GM06990 (cell line): Measurements from ENCODE around the gene STARD7.

Source experiments
- DNase-seq: peaks from one replicate; pipeline ENCODE4 v3.0.0-alpha.2; 2011; ENCODE audit not compliant: insufficient read length; ENCODE audit errors: extremely low read depth
- H3K27me3 ChIP-seq: replicated peaks from 2 replicates; pipeline ENCODE4 v1.6.0; 2011; ENCODE audit warnings: low read length; ENCODE audit not compliant: control insufficient read depth, insufficient read depth
- H3K36me3 ChIP-seq: 2 replicates; pipeline ENCODE4 v1.5.1; 2011; ENCODE audit warnings: low read length; ENCODE audit not compliant: control insufficient read depth, insufficient read depth
- H3K4me3 ChIP-seq: replicated peaks from 2 replicates; pipeline ENCODE4 v1.5.1; 2011; ENCODE audit warnings: low read depth, mild to moderate bottlenecking, control low read depth, low read length
- TF ChIP-seq, protein P1 (sequence below): IDR thresholded peaks from 2 replicates; pipeline ENCODE4 v1.5.1; 2011; ENCODE audit warnings: low read length, control low read depth, mild to moderate bottlenecking, inconsistent platforms; ENCODE audit not compliant: insufficient read depth, poor library complexity, severe bottlenecking

The STARD7 gene

DNA sequence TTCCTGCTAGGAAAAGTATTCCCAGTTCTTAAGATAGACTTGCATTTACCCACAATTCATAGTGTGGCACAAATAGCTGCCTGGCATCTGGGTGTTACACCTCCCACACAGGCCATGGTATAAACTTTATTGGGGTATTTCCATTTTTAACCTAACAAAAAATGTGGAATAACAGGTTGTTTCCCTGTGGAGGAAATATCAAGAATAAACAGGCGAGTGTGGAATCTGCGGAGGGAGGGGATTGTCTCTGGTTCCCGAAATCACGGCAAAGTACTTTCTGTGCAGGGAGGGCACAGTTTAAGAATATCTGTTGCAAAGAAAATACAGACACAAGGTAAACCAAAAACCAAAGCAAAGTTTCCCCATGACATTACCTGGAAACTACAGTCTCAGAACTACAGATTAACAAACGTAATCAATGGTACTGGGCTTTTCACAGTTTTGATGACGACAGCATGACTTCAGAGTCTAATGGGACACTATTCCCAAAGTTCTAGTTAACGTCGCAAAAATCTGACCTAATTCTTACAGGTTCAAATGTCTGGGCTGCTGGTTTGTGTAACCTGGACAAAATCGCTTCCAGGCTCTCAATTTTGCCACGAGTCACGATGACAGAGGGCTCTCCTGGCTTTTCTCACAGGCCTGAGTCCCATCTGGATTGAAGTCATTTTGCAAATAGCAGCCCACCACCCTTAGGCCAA is 1.4 kb downstream of the STARD7 start:
- no peak for DNase-seq
- peak overlapping the region; percentile 91 for H3K4me3 ChIP-seq
- TF ChIP-seq, protein P1, sequence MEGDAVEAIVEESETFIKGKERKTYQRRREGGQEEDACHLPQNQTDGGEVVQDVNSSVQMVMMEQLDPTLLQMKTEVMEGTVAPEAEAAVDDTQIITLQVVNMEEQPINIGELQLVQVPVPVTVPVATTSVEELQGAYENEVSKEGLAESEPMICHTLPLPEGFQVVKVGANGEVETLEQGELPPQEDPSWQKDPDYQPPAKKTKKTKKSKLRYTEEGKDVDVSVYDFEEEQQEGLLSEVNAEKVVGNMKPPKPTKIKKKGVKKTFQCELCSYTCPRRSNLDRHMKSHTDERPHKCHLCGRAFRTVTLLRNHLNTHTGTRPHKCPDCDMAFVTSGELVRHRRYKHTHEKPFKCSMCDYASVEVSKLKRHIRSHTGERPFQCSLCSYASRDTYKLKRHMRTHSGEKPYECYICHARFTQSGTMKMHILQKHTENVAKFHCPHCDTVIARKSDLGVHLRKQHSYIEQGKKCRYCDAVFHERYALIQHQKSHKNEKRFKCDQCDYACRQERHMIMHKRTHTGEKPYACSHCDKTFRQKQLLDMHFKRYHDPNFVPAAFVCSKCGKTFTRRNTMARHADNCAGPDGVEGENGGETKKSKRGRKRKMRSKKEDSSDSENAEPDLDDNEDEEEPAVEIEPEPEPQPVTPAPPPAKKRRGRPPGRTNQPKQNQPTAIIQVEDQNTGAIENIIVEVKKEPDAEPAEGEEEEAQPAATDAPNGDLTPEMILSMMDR: no peak
- H3K27me3 ChIP-seq: no peaks in the 10 kb centered on the region
- no peaks in the 10 kb centered on the region; the same call in 1 of the 2 replicates for H3K36me3 ChIP-seq

GRCh38 chr2:96205888-96206287 is 2.7 kb downstream of the STARD7 start:
- DNase-seq: no peak
- no peaks in the 10 kb centered on the region for H3K27me3 ChIP-seq
- TF ChIP-seq, protein P1: no peak
- peak overlapping the region; percentile 47 for H3K4me3 ChIP-seq
- H3K36me3 ChIP-seq: no peaks in the 10 kb centered on the region; the same call in 1 of the 2 replicates

DNA sequence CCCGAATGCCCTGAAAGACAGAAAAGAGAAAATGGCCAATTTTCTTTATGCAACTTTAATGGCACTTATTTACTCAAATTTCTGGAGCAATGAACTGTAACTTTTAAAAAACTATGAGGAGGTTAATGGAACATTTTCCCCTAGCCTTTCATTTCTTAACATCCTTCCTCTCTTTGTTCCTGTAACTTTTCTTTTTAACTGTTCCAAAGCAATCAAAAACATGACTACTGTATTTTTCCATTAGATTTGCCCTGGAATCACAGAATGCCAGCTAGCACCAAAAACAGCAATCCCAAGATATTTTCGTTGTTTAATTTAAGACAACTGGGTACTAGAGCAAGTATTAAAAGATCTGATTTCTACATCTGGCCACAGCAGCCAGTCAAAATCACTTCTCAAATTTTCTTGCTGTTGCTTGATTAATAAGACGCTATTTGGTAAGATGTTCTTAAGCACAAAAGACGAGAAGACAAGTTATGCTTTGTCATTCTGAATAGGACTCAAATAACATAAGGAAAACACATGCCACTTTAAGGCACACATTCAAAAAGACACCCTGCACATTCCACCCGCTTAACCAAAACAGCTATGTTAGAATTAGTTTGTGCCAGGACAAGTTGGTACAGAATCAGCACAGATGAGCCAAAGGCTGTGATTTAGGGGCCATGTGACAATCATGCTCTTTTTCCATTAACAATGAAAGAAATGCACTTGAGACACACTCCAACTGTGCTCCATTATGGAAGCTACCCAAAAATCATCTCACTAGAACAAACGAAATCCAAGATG is 3.6 kb downstream of the STARD7 start:
- no peaks in the 10 kb centered on the region; the same call in 1 of the 2 replicates for H3K36me3 ChIP-seq
- DNase-seq: no peak
- no peaks in the 10 kb centered on the region for H3K27me3 ChIP-seq
- peak overlapping the region; percentile 12 for H3K4me3 ChIP-seq
- TF ChIP-seq, protein P1: no peak

- Histone ChIP-seq H3K27me3 (no peaks in the 10 kb centered on the region), H3K4me3 (peak overlapping the region; percentile 46), H3K36me3 (no peaks in the 10 kb centered on the region; the same call in 1 of the 2 replicates)
- no peak for DNase-seq
- TF ChIP-seq, protein P1: no peak
Measured at GRCh38 chr2:96203130-96204028, 5.2 kb downstream of the STARD7 start.

DNA sequence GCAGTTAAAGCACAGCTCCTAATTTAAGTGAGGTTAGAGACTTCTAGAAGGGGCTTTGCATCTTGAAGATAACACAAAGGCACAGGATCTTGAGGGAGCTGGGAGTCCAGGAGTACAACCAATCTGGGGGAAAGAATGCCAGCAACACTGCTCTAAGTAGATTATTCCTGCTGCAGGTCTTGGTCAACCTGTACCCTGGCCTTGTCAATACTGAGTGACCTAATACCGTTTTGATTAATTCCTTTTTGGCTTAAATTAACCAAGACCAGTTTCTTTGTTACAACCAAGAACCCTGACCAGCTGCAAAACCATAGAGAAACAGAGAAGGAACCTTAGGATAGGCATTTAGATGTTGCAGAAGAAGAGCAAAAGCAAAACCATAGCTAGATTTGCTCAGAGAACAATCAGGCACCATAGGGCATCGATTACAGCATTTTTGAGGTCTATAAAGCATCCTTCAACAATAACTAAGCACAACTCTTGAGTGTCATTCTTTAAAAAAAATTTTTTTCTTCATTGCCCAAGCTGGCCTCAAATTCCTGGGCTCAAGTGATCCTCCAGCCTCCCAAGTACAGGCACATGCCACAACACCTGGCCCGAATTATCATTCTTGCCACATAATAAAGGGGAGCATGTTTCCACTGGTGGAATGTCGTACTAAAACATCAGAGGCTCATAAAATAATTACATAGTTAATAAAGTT is 6.3 kb downstream of the STARD7 start:
- DNase-seq: no peak
- H3K4me3 ChIP-seq: no peak overlapping the region
- TF ChIP-seq, protein P1: no peak
- H3K27me3 ChIP-seq: no peaks in the 10 kb centered on the region
- no peaks in the 10 kb centered on the region; the same call in 1 of the 2 replicates for H3K36me3 ChIP-seq
